ENCODE data around the gene TMIE.

GRCh38 chr3:46733026-46733800 lies 32.0 kb downstream of the TMIE start:
- TF ChIP-seq CTCF (IDR thresholded peaks at IDR 0.05; ENCODE audit: low read depth, low read length, poor library complexity, severe bottlenecking) (no peak), EZH2phosphoT487 (IDR thresholded peaks at IDR 0.05; ENCODE audit: borderline replicate concordance, low read length) (no peak)
